ENCODE data around the gene UXS1. TPM values are rescaled to one million over a fixed set of nuclear protein-coding genes. Genes with fewer than 3 reads are reported as not detected.

Gene UXS1
- total and polyA plus RNA-seq, 2 donors (not counting 3 experiments of a cell fraction or from before 2014, with no cell fraction given), result 34.2 to 43.2 TPM

DNA sequence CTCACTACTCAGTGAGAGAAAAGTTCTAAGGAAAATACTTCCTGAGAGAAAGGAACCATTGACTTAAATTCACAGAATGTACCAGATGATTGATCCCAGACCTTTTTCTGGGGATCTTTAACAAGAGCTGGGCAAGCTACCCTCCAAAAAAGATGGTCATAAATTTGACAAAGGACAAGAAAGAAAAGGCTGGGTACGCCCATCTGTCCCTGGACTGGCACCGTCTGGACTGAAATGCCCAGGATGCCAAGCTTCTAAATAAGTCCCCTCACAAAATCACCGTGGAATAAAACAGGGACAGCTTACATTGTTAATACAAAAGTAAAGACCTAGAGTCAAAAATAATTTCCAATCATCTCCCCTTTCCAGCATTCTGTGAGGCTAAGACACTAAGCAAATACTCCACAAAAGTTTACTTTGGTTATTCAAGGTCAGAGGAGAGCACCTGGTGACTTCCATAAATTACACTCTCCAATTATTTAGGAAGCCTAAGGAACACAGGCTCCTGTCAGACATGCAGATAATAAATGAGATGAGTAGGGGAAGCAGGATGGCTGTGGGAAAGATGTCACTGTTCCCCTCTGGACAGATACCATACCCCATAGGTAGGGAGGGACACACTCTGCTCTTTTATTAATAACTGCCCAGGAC is 69.9 kb downstream of the UXS1 start:
- dilution Hi-C loops (cut with MboI; ENCODE audit: extremely low pct_ligation_motif_present, low sequenced_read_pairs), result no loop called here
- H3K79me2 ChIP-seq (ENCODE audit: control insufficient read depth, insufficient read depth, low read length), result no peaks in the 10 kb centered on the region
- CTCF ChIA-PET, result interaction anchor here (1.6 kb wide), 1 partner anchor 69 kb away, joined by 3 read pairs; no protein-coding TSS in a partner anchor
- no peak for FAIRE-seq
- no peaks in the 10 kb centered on the region for H3K27me3 ChIP-seq (ENCODE audit: control insufficient read depth in 2 of 2, insufficient read depth in 2 of 2, low read length in 2 of 2)
- H3K9ac ChIP-seq (replicated peaks; ENCODE audit: extremely low read depth, insufficient read depth, low read length), result no peak overlapping the region
- H4K20me1 ChIP-seq (replicated peaks; ENCODE audit: control insufficient read depth, extremely low read depth, insufficient read depth, low read length), result no peaks in the 10 kb centered on the region
- intact Hi-C loops (cut with micrococcal nuclease), result no loop called here
- no peak overlapping the region for H2AFZ ChIP-seq (ENCODE audit: low read depth, low read length)
- H3K4me3 ChIP-seq (replicated peaks in 1 of 3; ENCODE audit: insufficient read depth in 1 of 3, low read depth in 1 of 3, low read length in 3 of 3), result no peak overlapping the region
- no peaks in the 10 kb centered on the region for H3K9me1 ChIP-seq (replicated peaks; ENCODE audit: control insufficient read depth, extremely low read depth, insufficient read depth, low read length)
- POLR2A ChIA-PET, result no interaction called here
- H3K36me3 ChIP-seq (ENCODE audit: control insufficient read depth in 2 of 2, extremely low read depth in 1 of 2, insufficient read depth in 2 of 2, low read length in 2 of 2), result no peaks in the 10 kb centered on the region
- TF ChIP-seq, protein P1, sequence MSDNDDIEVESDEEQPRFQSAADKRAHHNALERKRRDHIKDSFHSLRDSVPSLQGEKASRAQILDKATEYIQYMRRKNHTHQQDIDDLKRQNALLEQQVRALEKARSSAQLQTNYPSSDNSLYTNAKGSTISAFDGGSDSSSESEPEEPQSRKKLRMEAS (IDR thresholded peaks at IDR 0.05; ENCODE audit: insufficient read depth, insufficient read length), result no peak
- TF ChIP-seq FOS (IDR thresholded peaks at IDR 0.05; ENCODE audit: borderline replicate concordance, insufficient read depth, low read length), result no peak
- TF ChIP-seq POLR2AphosphoS5 (IDR thresholded peaks at IDR 0.05; ENCODE audit: insufficient read depth, low read depth, low read length), result no peak
- no peak for TF ChIP-seq EZH2 (IDR thresholded peaks at IDR 0.05; ENCODE audit: borderline replicate concordance, low read depth, low read length, severe bottlenecking)
- no peak for TF ChIP-seq GATA2 (IDR thresholded peaks at IDR 0.05; ENCODE audit: insufficient read depth, insufficient read length, low read depth, low read length)
- no peak for TF ChIP-seq POLR2A (IDR thresholded peaks at IDR 0.05; ENCODE audit: low read depth, low read length)
- TF ChIP-seq, protein P2, sequence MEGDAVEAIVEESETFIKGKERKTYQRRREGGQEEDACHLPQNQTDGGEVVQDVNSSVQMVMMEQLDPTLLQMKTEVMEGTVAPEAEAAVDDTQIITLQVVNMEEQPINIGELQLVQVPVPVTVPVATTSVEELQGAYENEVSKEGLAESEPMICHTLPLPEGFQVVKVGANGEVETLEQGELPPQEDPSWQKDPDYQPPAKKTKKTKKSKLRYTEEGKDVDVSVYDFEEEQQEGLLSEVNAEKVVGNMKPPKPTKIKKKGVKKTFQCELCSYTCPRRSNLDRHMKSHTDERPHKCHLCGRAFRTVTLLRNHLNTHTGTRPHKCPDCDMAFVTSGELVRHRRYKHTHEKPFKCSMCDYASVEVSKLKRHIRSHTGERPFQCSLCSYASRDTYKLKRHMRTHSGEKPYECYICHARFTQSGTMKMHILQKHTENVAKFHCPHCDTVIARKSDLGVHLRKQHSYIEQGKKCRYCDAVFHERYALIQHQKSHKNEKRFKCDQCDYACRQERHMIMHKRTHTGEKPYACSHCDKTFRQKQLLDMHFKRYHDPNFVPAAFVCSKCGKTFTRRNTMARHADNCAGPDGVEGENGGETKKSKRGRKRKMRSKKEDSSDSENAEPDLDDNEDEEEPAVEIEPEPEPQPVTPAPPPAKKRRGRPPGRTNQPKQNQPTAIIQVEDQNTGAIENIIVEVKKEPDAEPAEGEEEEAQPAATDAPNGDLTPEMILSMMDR (IDR thresholded peaks at IDR 0.05; ENCODE audit: extremely low read depth in 1 of 2, insufficient read depth in 1 of 2, low read depth in 1 of 2, low read length in 2 of 2), result no peak
- TF ChIP-seq JUN (IDR thresholded peaks at IDR 0.05; ENCODE audit: borderline replicate concordance, insufficient read depth, insufficient read length, low read depth), result no peak
- no peak for TF ChIP-seq MYC (IDR thresholded peaks at IDR 0.05; ENCODE audit: low read depth, low read length)
- BruUV-seq (replicated peaks), result no TSS peak
- no peaks in the 10 kb centered on the region for H3K9me3 ChIP-seq (replicated peaks; ENCODE audit: control insufficient read depth, insufficient read depth, low read length)
- no peak for DNase-seq (ENCODE audit: low read depth, low spot score)
- no peaks in the 10 kb centered on the region for H3K4me1 ChIP-seq (ENCODE audit: control insufficient read depth, extremely low read depth, insufficient read depth, low read length)
- H3K27ac ChIP-seq (ENCODE audit: insufficient read depth, low read depth, low read length), result no peak overlapping the region
- H3K4me2 ChIP-seq (ENCODE audit: insufficient read depth, low read length), result no peak overlapping the region
